CD1c-positive myeloid dendritic cell (primary cell): ENCODE measurements around the gene ACO1.

Experiments used
- DNase-seq: peaks from one replicate; pipeline ENCODE4 v3.0.0-alpha.2; 2016; ENCODE audit errors: extremely low spot score

ACO1 gene

DNA sequence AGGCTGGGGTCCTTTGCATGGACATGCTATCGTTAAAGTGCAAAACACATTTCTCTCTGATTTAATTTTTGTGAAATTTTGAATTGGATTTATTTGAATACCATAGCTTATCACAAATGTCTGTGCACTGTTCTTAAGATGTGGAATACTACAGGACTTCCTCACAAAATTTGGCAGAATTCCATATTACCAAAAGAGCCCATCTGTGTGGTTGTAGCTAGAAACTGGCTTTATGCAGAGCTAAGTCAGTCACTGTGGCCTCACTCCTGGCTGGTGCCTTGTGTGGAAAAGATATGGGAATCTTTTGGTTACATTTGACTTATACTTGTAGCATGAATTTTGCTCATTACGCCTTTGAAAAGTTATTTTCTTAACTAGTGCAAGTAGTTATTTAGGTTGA, 35.5 kb downstream of the ACO1 start:
- DNase-seq, result no peak

DNA sequence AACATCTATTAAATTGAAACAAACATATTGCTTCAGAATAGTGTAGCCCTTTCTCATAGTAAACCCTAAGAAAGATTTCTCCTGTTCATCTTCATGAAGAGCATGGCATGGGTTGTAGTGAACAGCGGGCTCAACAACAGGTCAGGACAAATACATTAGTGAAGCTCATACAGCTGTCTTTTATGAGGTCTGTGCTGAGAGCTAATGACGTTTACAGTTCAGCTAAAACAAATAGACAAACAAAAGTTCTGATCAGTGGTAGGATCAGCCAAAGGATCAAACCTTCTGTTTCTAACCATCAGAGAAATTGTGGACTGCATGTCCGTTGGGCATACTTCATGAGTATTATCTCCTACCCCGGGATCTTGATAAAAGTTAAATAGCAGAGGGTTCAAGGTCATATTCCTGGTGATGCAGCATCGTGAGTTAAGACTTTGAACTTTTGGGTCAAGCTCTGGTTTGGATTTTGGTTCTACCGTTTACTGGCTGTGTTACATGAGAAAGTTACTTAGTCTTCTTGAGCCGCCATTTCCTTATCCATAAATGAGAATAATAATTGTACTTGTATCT, 37.9 kb downstream of the ACO1 start:
- no peak for DNase-seq

DNA sequence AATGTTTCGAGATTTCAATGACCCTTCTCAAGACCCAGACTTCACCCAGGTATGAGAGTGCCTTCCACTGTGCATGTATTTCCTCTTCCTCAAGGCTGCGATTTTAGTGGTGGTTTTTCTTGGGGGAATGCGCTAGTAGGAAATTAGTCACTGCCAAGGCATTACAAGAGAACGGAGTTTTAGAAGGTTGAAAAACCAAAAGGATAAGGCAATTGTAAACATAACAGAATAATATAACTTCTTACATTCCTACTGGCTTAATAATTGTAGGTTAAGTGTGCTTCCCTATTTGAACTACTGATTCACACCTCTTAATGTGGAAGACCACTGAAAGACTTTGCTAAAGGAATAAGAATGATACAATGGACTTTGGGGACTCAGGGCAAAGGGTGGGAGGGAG, 38.9 kb downstream of the ACO1 start:
- no peak for DNase-seq

- DNase-seq, result no peak
Observed at GRCh38 chr9:32424616-32425015, 40.2 kb downstream of the ACO1 start.

DNA sequence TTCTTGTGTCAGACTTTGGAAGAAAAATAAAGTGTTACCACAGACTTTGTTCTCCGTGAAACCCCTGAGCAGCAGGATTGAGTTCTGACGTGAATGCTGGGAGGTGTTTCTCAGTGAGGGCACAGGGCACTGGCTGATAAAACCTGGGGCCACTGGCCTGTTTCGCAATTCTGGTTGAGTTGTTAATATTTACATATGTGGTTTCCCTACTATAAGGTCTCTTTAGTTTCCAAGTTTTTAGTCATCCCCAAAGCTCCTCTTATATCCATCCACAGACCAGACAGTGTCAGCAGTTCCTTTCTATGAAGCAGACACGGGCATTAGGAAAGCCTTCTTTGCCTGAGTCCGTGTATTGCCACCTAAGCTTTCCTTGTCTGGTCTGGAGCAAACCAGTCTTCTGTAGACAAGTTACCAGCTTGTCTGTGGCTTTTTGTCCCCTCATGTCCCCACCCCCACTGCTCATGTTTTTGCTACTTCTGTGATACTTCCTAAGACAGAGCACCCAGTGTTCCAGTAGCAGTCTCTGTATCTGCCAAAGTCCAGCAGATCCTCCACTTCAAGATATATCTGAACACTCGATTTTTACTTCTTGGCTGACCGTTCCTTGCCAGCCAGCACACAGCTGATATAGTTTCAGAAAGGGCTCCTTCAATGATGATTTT, 42.0 kb downstream of the ACO1 start:
- no peak for DNase-seq

DNA sequence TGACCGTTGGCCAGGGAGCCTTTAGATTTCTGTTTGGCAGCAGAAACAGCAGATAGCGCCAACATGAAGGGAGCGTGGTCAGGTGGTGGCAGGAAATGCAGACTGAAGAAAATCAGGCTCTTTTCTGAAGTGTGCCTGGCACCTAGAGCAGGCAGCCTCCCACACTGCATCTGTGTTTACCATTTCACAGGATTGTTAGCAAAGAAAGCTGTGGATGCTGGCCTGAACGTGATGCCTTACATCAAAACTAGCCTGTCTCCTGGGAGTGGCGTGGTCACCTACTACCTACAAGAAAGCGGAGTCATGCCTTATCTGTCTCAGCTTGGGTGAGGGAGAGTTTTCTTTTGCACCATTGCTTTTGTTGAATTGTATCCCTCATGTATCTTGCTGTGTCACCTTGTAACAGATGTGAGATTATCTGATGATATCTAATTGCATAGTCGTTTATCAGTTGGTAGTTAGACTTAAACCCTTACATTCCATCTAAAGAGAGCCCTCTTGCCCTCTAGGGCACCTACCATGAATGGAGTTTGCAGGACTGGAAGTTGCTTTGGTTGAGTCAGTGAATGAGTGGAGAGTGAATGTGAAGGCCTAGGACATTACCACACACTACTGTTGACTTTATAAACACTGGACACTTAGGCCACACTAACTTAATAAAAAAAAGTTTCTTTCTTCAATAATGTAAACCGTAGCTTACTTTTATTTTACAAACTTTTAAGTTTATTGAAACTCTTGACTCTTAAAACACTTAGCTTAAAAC, 42.8 kb downstream of the ACO1 start:
- DNase-seq, result no peak

DNA sequence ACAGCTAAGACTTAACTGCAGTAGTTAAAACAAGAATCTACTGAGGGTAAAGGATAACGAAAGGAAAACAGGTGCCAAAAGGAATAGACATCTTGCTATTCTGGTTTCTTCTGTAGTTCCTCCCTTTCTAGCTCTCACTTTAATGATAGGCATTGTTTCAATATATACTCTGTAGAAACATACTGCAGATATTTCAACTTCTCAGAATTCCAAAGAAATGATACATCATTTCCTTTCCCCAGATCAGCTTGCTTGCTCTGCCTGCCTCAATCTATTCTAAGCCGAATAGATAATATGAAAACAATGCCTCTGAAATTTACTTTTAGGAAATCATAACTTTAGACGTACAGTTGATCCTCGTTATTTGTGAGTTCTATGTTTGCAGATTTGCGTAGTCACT, 46.3 kb downstream of the ACO1 start:
- DNase-seq, result no peak

- DNase-seq, result no peak
Observed at GRCh38 chr9:32431196-32431595, 46.8 kb downstream of the ACO1 start.

- peak; percentile 41 for DNase-seq
Observed at GRCh38 chr9:32431940-32432555, 47.6 kb downstream of the ACO1 start.

- DNase-seq, result no peak
Observed at GRCh38 chr9:32434892-32435291, 50.4 kb downstream of the ACO1 start.

- DNase-seq, result no peak
Observed at GRCh38 chr9:32441678-32442077, 57.2 kb downstream of the ACO1 start.

DNA sequence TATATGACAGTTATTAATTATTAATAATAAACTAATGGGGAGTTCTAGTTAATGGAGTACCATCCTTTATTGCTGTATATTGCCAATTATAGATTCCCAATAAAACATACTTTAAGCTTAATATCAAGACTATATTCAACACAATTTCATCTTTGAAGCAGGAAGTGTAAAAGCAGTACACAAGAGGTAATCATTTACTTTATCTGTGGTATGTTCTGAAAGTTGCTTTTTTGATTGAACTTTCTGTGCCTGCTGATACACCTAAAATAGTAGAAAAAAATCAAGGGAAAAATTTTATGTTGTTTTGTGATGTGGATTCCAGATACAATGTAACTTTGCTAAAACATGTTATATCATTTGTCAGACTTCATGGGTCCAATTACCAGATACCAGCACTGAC, 58.0 kb downstream of the ACO1 start:
- no peak for DNase-seq

DNA sequence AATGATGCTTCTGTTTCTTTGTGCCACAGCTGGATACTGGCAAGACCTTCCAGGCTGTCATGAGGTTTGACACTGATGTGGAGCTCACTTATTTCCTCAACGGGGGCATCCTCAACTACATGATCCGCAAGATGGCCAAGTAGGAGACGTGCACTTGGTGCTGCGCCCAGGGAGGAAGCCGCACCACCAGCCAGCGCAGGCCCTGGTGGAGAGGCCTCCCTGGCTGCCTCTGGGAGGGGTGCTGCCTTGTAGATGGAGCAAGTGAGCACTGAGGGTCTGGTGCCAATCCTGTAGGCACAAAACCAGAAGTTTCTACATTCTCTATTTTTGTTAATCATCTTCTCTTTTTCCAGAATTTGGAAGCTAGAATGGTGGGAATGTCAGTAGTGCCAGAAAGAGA, 65.5 kb downstream of the ACO1 start:
- DNase-seq, result no peak

DNA sequence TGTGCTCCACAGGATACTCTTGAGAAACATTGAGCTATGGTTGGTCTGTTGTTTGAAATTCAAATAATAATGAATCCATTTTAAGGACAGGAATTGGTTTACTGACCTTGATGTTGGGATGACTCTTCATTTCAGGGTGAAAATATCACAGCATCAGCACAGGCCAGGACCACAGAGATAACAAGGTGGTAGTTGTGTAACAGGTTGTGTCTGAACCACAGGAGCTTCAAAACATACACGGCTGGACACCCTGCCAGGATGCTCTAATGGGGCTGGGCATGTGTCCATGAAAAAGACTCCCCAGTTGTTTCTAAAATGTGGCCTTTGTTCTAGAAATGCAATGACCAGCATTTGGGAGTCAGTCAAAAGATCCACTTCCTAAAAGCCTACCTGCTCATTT, 69.8 kb downstream of the ACO1 start:
- DNase-seq, result no peak

GRCh38 chr9:32455738-32456137, 71.3 kb downstream of the ACO1 start:
- DNase-seq, result no peak

DNA sequence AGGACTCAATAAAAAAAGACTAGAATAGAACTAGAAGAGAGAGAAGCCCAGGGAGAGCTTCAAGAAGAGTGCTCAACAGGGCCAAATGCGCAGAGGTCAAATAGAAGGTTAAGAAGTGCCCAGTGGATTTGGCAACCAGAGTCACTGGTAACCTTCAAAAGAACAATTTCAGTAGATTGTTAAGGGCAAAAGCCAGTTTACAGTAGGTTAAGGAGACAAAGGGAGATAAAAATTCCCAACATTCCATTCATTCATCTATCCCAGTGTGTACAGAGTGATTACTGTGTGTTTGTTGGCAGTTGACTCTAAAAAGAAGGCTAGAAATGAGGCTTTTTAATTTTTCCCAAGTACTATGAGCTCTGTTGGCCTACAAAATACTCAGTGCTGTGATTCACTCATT, 72.1 kb downstream of the ACO1 start:
- no peak for DNase-seq

GRCh38 chr9:32463500-32464293, 79.3 kb downstream of the ACO1 start:
- DNase-seq, result no peak

DNA sequence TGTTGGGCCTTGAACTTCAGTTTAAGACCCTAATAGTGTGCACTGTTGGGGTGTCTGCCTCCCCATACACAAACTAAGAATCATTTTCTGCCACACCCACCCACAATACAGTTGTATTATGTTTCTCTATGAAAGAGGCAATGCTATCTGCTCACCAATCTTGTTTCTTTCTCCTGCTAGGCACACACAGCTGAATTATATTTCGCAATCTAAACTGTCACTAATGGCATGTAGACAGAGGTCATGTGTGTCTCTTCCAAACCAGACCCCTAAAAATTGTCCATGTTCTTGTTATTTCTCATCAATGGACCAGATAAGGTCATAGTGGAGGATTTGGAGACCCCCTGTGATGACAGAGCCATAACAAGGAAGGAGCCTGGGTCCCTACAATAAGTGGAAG, 84.3 kb downstream of the ACO1 start:
- no peak for DNase-seq

GRCh38 chr9:32472344-32472743, 87.9 kb downstream of the ACO1 start:
- no peak for DNase-seq

DNA sequence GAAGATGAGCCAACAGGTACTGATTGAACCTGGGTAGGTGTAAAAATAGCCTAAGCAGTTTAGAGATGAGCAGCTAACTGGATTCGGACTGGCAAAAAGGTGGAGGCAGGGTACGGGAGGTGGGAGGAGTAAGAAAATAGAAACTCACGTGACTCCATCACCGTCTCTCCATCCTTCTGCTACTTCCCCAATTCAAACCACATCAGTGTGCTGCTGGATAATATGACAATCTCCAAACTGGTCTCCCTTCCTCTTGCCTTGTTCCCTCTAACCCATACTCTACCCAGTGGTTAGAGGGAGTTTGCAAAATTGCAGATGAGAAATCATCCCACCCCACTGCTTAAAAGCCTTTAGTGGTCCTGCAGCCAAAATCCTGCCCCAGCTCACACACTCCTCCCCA, 98.9 kb downstream of the ACO1 start:
- DNase-seq, result no peak

DNA sequence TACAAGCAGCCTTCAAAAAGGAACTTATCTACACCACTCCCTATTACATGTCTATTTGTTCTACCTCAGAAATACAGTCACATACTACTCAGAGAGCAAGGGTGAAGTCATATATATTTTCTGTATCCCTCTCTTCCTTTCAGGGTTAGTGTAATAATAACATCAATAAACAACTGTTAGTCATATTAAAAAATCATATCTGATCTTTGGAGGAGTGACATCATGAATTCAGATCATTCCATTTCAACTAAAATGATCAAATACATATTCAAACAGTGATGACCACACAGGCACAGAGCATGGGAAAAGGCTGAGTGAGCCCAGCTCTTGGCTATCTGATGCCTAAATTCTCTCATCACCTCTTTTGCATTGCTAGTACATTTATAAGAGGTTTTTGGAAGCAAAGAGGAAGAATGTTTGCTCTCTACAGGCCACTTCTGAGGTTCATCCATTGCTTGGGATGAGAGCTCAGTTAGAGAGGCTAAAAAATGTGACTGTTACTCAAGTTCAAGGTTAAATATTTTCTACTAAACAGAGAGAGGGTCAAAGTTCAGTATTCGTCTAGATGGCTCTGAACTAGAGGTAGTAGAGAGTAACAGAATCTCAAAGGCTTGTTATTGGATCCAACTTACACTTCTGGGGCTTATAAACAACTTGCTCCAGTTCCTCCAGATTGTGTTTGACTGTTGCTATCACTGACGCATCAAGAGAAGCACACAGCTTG, 102.6 kb downstream of the ACO1 start:
- DNase-seq, result no peak
